ENCODE results near the gene PDE1A. TPM values are rescaled to one million over a fixed set of nuclear protein-coding genes. Genes with fewer than 3 reads are reported as not detected.

PDE1A gene
- total and polyA plus RNA-seq, 2 of the 13 experiments (the other 11 are each of a cell fraction or from before 2014, with no cell fraction given) = not detected

GRCh38 chr2:182166406-182166805 lies 260.4 kb downstream of the PDE1A start:
- CTCF ChIA-PET (ENCODE audit: low intra/inter-chr PET ratio, low total read pairs) = no interaction called here
- no peaks in the 10 kb centered on the region for H3K9me3 ChIP-seq (ENCODE audit: low read length)
- H3K27ac ChIP-seq (ENCODE audit: extremely low read length, insufficient read depth, low read length) = no peak overlapping the region
- 3% methylated on average over 2 of the region's 2 CpGs for WGBS (ENCODE audit: low lambda C conversion rate)
- H4K20me1 ChIP-seq (ENCODE audit: insufficient read depth, low read length) = no peaks in the 10 kb centered on the region
- H3K4me3 ChIP-seq (replicated peaks in 1 of 3; ENCODE audit: insufficient read depth in 1 of 3, low read depth in 2 of 3, low read length in 3 of 3) = no peak overlapping the region
- TF ChIP-seq, protein P1, sequence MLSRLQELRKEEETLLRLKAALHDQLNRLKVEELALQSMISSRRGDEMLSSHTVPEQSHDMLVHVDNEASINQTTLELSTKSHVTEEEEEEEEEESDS (CRISPR knock-in tag; IDR thresholded peaks at IDR 0.05; ENCODE audit: borderline replicate concordance) = no peak
- no peaks in the 10 kb centered on the region for H3K4me1 ChIP-seq (ENCODE audit: insufficient read depth, low read length)
- ATAC-seq = no peak
- H3K79me2 ChIP-seq (ENCODE audit: insufficient read depth, low read length) = no peaks in the 10 kb centered on the region
- no peaks in the 10 kb centered on the region for H3K36me3 ChIP-seq (replicated peaks in 1 of 2; ENCODE audit: control insufficient read depth in 1 of 2, insufficient read depth in 2 of 2, low read length in 2 of 2)
- H3K9ac ChIP-seq (ENCODE audit: insufficient read depth, low read depth, low read length) = no peak overlapping the region
- POLR2A ChIA-PET = no interaction called here
- BruUV-seq (replicated peaks) = no TSS peak
- H3K4me2 ChIP-seq (ENCODE audit: low read depth, low read length) = no peak overlapping the region
- DNase-seq (ENCODE audit: low spot score) = no peak
- in situ Hi-C loops (cut with HindIII; ENCODE audit: extremely low pct_ligation_motif_present, low pct_unique_long_range_greater_than_20kb) = no loop called here
- no peaks in the 10 kb centered on the region for H3K27me3 ChIP-seq (ENCODE audit: control insufficient read depth in 1 of 2, insufficient read depth in 2 of 2, low read length in 2 of 2)
- no peak for FAIRE-seq
- intact Hi-C loops (cut with micrococcal nuclease; ENCODE audit: unreplicated experiment) = no loop called here
- H2AFZ ChIP-seq (ENCODE audit: low read length) = no peak overlapping the region

GRCh38 chr2:182165202-182165601 lies 261.6 kb downstream of the PDE1A start:
- no peaks in the 10 kb centered on the region for H3K9me3 ChIP-seq (ENCODE audit: low read length)
- WGBS (ENCODE audit: low lambda C conversion rate) = 0% methylated on average over 2 of the region's 2 CpGs
- H3K4me1 ChIP-seq (ENCODE audit: insufficient read depth, low read length) = no peaks in the 10 kb centered on the region
- POLR2A ChIA-PET = no interaction called here
- no peaks in the 10 kb centered on the region for H3K27me3 ChIP-seq (ENCODE audit: control insufficient read depth in 1 of 2, insufficient read depth in 2 of 2, low read length in 2 of 2)
- H4K20me1 ChIP-seq (ENCODE audit: insufficient read depth, low read length) = no peaks in the 10 kb centered on the region
- no TSS peak for BruUV-seq (replicated peaks)
- FAIRE-seq (no peak), ATAC-seq (no peak), DNase-seq (ENCODE audit: low spot score) (no peak)
- H3K4me2 ChIP-seq (ENCODE audit: low read depth, low read length) = no peak overlapping the region
- CTCF ChIA-PET (ENCODE audit: low intra/inter-chr PET ratio, low total read pairs) = no interaction called here
- H3K27ac ChIP-seq (ENCODE audit: extremely low read length, insufficient read depth, low read length) = no peak overlapping the region
- H3K36me3 ChIP-seq (replicated peaks in 1 of 2; ENCODE audit: control insufficient read depth in 1 of 2, insufficient read depth in 2 of 2, low read length in 2 of 2) = no peaks in the 10 kb centered on the region
- no peaks in the 10 kb centered on the region for H3K79me2 ChIP-seq (ENCODE audit: insufficient read depth, low read length)
- in situ Hi-C loops (cut with HindIII; ENCODE audit: extremely low pct_ligation_motif_present, low pct_unique_long_range_greater_than_20kb) (no loop called here), intact Hi-C loops (cut with micrococcal nuclease; ENCODE audit: unreplicated experiment) (no loop called here)
- H3K4me3 ChIP-seq (replicated peaks in 1 of 3; ENCODE audit: insufficient read depth in 1 of 3, low read depth in 2 of 3, low read length in 3 of 3) = no peak overlapping the region
- H3K9ac ChIP-seq (ENCODE audit: insufficient read depth, low read depth, low read length) = no peak overlapping the region
- no peak overlapping the region for H2AFZ ChIP-seq (ENCODE audit: low read length)
- TF ChIP-seq ZSCAN21 (CRISPR knock-in tag; IDR thresholded peaks at IDR 0.05; ENCODE audit: borderline replicate concordance) (no peak), MEIS1 (CRISPR knock-in tag; IDR thresholded peaks at IDR 0.05; ENCODE audit: borderline replicate concordance) (no peak), MZF1 (CRISPR knock-in tag; IDR thresholded peaks at IDR 0.05; ENCODE audit: borderline replicate concordance) (no peak), EZH2 (conservative IDR thresholded peaks at IDR 0.05; ENCODE audit: low read depth, low read length) (no peak), ESRRA (CRISPR knock-in tag; IDR thresholded peaks at IDR 0.05; ENCODE audit: low read depth) (no peak), PAX8 (CRISPR knock-in tag; IDR thresholded peaks at IDR 0.05; ENCODE audit: borderline replicate concordance) (no peak), JUND (CRISPR knock-in tag; IDR thresholded peaks at IDR 0.05) (no peak), NFATC3 (CRISPR knock-in tag; IDR thresholded peaks at IDR 0.05) (no peak), ZBTB44 (CRISPR knock-in tag; IDR thresholded peaks at IDR 0.05) (no peak)
- TF ChIP-seq, protein P2, sequence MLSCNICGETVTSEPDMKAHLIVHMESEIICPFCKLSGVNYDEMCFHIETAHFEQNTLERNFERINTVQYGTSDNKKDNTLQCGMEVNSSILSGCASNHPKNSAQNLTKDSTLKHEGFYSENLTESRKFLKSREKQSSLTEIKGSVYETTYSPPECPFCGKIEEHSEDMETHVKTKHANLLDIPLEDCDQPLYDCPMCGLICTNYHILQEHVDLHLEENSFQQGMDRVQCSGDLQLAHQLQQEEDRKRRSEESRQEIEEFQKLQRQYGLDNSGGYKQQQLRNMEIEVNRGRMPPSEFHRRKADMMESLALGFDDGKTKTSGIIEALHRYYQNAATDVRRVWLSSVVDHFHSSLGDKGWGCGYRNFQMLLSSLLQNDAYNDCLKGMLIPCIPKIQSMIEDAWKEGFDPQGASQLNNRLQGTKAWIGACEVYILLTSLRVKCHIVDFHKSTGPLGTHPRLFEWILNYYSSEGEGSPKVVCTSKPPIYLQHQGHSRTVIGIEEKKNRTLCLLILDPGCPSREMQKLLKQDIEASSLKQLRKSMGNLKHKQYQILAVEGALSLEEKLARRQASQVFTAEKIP (CRISPR knock-in tag; IDR thresholded peaks at IDR 0.05; ENCODE audit: borderline replicate concordance) = no peak
- TF ChIP-seq, protein P3, sequence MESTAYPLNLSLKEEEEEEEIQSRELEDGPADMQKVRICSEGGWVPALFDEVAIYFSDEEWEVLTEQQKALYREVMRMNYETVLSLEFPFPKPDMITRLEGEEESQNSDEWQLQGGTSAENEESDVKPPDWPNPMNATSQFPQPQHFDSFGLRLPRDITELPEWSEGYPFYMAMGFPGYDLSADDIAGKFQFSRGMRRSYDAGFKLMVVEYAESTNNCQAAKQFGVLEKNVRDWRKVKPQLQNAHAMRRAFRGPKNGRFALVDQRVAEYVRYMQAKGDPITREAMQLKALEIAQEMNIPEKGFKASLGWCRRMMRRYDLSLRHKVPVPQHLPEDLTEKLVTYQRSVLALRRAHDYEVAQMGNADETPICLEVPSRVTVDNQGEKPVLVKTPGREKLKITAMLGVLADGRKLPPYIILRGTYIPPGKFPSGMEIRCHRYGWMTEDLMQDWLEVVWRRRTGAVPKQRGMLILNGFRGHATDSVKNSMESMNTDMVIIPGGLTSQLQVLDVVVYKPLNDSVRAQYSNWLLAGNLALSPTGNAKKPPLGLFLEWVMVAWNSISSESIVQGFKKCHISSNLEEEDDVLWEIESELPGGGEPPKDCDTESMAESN (CRISPR knock-in tag; conservative IDR thresholded peaks at IDR 0.05) = no peak

Measured in HepG2 (cell line).